HG03175 (cell line): Measurements from ENCODE around the gene CCR3.
A peak's percentile ranks its signal among the peaks of the same experiment; 100 is the strongest.

Experiments
- ATAC-seq: cut with Tn5 transposase; IDR thresholded peaks from one replicate; pipeline ENCODE4 v1.9.1; 2021; ENCODE audit warnings: mild to moderate bottlenecking, moderate library complexity; ENCODE audit not compliant: unreplicated experiment

Gene CCR3

DNA sequence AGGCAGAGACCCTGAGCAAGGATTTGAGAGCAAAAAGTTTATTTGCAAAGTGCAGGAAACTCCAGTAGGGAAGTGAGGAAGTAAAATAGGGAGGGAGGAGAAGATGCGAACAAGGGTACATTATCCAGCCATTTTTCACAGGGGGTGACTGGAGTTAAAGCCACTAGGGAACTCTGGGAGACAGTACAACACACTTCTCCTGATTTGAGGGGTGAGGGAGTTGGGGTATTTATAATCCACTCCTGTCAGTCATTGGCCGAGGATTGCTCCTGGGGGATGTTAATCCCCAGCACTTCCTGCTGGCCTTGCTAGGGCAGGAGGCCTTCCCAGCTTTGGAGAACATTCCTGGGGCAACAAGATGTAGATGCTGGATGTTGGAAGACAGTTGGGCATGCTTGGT is 28.2 kb downstream of the CCR3 start:
- ATAC-seq: no peak

- ATAC-seq: no peak
These were observed 29.0 kb downstream of the CCR3 start for GRCh38 chr3:46271209-46271745.

GRCh38 chr3:46272028-46272451 is 29.8 kb downstream of the CCR3 start:
- no peak for ATAC-seq

DNA sequence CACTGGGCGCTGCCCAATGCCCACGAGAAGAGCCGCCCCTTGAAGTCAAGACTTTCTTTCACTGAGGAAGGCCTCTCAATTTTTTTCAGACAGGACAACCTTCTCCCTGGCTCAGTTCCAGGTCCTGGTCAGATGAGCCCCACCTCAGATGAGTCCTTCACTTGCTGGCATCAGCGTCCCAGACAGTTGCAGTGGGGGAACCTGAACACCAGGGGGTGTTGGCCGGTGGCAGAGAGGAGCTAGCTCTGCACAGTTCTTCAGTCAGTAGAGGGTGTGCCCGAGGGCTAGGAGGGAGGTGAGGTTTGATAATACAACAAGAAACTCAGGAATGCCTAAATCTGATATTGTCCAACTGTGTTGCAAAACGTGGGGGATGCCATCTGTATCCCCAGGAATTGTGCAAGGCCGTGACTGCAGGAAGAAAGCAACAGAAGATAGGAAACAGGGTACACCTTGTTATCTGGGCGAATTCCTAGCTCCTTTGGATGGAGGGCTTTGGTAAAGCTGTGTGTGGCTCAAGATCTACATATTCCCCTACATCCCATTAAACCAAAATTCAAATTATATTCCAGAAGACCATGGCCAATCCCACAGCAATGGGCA is 34.3 kb downstream of the CCR3 start:
- peak; percentile 56 for ATAC-seq

GRCh38 chr3:46277476-46277875 is 35.2 kb downstream of the CCR3 start:
- ATAC-seq: no peak

DNA sequence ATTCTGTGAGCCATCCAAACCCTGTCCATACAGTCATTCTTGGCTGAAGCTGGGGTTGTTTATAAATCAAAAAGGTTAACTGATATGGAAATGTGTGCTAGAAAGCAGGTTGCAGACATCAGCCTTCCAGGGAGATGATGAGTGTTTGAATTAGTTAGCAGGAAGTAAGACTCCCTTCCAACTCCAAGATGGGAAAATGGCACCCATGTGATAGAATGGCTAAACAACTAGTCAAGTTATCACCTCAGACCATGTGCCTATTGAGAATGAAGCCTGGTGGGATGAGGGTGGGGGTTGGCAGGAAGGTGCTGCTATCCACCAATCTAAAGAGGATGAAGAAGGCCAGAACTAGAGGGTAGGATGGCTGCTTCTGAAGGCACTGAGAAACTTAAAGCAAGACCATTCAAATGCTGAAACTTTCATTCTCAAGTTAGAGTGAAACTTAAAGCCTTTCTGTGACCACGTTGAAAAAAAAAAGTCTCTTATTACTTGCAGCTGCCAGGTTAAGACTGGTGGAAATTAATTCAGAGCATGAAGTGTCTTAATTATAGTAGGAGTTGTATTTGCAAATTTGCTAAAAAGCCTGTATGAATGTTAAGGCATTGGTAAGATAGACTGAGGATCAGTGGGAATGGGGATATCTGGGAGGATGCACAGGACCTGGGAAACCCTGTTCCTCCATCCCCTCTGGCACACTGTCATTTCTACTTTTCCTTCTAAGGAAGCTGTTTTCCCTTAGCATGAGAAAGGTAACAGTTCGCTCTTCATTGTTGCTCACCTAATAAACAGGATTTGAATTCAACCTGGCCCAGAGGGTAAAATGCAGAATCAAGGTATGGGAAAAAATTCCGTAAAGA is 36.8 kb downstream of the CCR3 start:
- no peak for ATAC-seq

- ATAC-seq: no peak
These were observed 38.0 kb downstream of the CCR3 start for GRCh38 chr3:46280105-46280797.

GRCh38 chr3:46281551-46281950 is 39.3 kb downstream of the CCR3 start:
- ATAC-seq: no peak

- no peak for ATAC-seq
These were observed 39.8 kb downstream of the CCR3 start for GRCh38 chr3:46282041-46282440.

GRCh38 chr3:46282696-46283095 is 40.4 kb downstream of the CCR3 start:
- ATAC-seq: no peak

- no peak for ATAC-seq
These were observed 41.7 kb downstream of the CCR3 start for GRCh38 chr3:46283881-46284450.

DNA sequence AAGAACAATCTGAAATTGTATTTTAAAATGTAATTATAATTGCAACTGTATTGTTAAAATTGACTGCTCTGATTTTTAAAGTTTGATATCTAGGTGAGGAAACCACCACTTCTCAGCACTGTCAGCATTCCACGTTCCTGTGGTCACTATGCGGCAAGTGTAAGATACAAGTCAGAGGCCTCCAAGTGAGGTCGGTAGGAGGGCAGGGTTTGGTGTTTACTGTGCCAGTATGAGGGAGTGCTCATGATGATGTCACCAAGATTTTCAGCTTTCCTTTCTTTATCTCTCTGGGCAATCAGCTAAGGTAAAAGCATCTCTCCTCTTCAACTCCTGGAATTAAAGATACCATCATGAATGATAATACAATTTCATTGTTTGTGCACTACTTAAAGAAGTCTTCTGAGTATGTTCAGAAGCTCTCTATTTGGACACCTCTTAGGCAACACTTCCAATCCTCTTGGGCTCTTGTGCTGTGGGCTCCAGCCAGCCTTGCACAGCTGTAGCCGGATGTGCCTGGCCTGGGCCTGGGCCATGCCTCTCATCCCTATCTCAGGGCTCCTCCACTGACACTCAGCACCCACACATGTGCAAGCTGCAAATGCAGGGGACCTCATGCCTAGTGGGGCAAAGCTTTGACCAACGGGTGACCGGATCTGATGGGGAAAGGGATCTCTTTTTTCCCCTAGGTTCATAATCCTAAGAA is 42.9 kb downstream of the CCR3 start:
- ATAC-seq: no peak

DNA sequence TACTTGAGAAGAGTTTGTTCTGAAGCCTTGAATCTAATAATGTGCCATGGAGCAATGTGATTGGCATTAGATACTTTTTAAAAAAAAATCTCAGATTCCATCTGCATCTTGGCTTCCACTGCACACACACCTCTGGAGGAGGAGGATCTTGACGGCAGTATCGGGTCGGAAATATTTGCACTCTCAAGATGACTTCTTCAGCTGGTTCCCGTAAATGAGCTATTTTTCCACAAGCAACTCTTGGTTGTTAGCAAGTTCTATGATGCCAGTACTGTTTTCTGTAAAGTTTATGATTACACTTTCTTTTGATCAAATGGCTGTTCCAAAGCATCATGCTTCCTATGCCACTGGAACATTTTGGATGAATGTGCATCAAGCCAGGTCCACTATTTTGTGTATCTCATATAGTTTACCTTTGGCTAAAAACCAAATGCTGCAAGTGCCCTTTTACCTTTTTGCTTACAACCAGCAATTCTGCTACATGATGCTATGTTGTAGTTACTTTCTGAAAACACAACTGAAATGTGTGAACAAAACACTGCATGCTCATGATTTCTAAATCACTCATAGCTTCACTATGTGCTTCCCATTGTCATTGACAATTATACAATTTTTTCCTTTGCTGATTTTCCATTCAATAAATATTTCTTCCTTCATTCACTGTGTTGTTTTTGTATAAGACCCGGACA is 43.8 kb downstream of the CCR3 start:
- ATAC-seq: no peak

GRCh38 chr3:46286947-46287565 is 44.8 kb downstream of the CCR3 start:
- no peak for ATAC-seq

DNA sequence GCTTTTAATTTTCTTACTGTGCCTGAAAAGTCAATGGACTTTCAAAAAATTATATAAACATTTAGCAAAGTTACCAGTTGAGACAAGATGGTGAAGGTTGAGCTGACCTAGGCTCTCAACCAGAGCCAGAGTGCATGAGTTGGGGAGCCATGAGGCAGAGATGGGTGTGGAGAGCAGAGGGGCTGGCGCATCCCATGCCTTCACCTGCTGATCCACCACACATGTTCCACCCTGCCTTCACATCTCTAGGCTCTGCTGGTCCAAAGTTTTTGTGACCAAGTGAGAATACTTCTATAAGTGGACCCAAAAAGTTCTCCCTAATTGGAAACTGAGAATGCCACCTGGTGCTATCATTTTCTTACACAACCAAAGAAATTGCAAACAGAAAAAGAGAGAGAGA is 47.3 kb downstream of the CCR3 start:
- no peak for ATAC-seq

DNA sequence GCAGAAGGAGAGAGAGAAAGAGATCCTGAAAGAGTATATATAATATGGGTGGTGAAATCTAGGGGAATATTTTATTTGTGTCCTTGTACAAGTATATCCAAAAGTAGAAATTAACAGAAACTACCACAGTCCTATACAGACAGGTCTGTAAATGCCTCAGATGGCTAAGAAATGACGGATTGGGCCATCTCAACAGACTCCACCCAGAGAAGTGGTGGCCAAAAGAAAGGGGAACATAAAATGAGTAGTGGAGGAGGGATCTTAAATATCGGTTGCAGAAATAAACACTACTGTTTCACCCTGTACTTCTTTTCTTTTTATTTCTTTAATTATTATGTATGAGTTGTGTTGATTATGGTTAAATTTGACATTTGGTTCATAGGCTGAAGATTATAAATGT is 47.7 kb downstream of the CCR3 start:
- ATAC-seq: no peak

DNA sequence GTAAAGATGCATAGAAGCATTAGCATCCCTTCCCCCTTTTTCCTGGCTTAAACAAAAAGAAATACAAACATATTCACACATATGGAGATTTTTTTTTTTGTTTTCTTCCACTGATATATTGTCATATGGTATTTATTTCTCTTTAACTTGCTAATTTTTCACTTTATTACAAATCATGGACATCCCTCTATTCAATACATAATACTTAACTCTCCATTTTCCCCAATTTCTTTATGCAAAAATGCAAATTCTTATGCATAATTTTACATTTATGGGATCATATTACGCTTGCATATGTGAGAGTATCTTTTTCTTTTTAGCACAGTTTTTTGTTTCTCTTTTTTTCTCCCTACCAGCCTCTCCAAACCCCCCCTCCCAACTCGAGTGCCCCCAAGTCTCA is 48.8 kb downstream of the CCR3 start:
- no peak for ATAC-seq

DNA sequence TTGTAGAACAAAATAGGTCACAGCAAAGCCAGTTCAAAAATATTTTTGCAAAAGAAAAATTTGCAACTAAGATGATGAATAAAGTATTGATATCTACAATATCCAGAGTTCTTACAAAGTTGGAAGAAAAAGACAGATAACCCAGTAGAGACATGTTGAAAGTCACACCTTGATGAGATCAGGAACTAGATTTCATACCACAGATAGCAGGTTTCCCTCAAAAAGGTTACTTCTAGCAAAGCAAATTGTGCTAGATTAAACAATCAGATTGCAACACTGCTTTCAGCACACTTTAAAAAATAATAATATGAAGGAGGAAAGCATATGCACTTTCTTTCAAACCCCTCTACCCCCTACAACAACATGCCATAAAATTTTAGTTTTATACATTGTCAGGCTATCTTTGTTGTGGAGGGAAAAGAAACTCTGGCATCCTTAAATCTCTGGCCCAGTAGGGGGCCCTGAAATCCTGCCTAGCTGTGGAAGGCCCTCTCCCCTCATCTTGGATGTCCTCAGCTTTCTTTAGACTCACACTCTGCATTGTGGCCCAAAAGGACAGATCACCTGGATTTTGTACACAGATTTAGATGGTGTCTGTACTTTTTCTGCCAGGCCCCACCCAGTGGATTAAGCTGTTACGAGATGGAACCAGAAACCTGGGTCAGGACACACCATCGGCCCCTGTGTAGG is 50.9 kb downstream of the CCR3 start:
- no peak for ATAC-seq
